HG03342 (cell line): ENCODE measurements around the gene ROBO2.

Source experiments
- ATAC-seq: cut with Tn5 transposase; IDR thresholded peaks from one replicate; pipeline ENCODE4 v1.9.1; 2021; ENCODE audit warnings: mild to moderate bottlenecking, moderate library complexity; ENCODE audit not compliant: unreplicated experiment

The ROBO2 gene

GRCh38 chr3:77039606-77040171, at the start of gene ROBO2:
ROBO2 (plus strand) TSS chr3:77040099; CDS start chr3:77040786, 687 bp downstream.
- no peak for ATAC-seq

- ATAC-seq = no peak
These were observed 49.3 kb upstream of the ROBO2 start for GRCh38 chr3:76990606-76991005.

- no peak for ATAC-seq
These were observed 48.7 kb upstream of the ROBO2 start for GRCh38 chr3:76991165-76991564.

- ATAC-seq = no peak
These were observed 42.2 kb upstream of the ROBO2 start for GRCh38 chr3:76997733-76998132.

GRCh38 chr3:76998555-76998954, 41.3 kb upstream of the ROBO2 start:
- ATAC-seq = no peak

GRCh38 chr3:77001062-77001701, 38.7 kb upstream of the ROBO2 start:
- ATAC-seq = no peak

GRCh38 chr3:77014226-77014625, 25.7 kb upstream of the ROBO2 start:
- ATAC-seq = no peak

GRCh38 chr3:77025471-77025870, 14.4 kb upstream of the ROBO2 start:
- ATAC-seq = no peak

GRCh38 chr3:77026904-77027634, 12.8 kb upstream of the ROBO2 start:
- no peak for ATAC-seq

- ATAC-seq = no peak
These were observed 11.9 kb upstream of the ROBO2 start for GRCh38 chr3:77028005-77028404.

- peak; percentile 62 for ATAC-seq
These were observed 1.4 kb upstream of the ROBO2 start for GRCh38 chr3:77038468-77038929.

GRCh38 chr3:77038930-77039605, 831 bp upstream of the ROBO2 start:
- ATAC-seq = no peak

- ATAC-seq = no peak
These were observed 317 bp downstream of the ROBO2 start for GRCh38 chr3:77040216-77040615.

- no peak for ATAC-seq
These were observed 1.2 kb downstream of the ROBO2 start for GRCh38 chr3:77040926-77041722.

- ATAC-seq = no peak
These were observed 1.9 kb downstream of the ROBO2 start for GRCh38 chr3:77041811-77042210.

- ATAC-seq = no peak
These were observed 2.4 kb downstream of the ROBO2 start for GRCh38 chr3:77042343-77042742.

GRCh38 chr3:77042882-77043281, 3.0 kb downstream of the ROBO2 start:
- no peak for ATAC-seq

- ATAC-seq = no peak
These were observed 5.8 kb downstream of the ROBO2 start for GRCh38 chr3:77045686-77046085.

GRCh38 chr3:77048186-77048585, 8.3 kb downstream of the ROBO2 start:
- no peak for ATAC-seq

- no peak for ATAC-seq
These were observed 11.7 kb downstream of the ROBO2 start for GRCh38 chr3:77051591-77051990.

- no peak for ATAC-seq
These were observed 12.2 kb downstream of the ROBO2 start for GRCh38 chr3:77052051-77052501.
